Neural progenitor cell (in vitro differentiated cells): ENCODE measurements around the gene ORAI2.

ENCODE experiments used
- EZH2 ChIP-seq: fragments of 200-600 bp; sonication (generic); IDR thresholded peaks from 2 replicates; pipeline ENCODE4 v1.6.1; 2017; ENCODE audit warnings: antibody characterized with exemption, mild to moderate bottlenecking, moderate library complexity
- EZH2phosphoT487 ChIP-seq: fragments of 200-600 bp; sonication (generic); IDR thresholded peaks from 2 replicates; pipeline ENCODE4 v1.6.1; 2017; ENCODE audit warnings: antibody characterized with exemption
- TF ChIP-seq, protein P1 (sequence below): fragments of 200-600 bp; sonication (generic); IDR thresholded peaks from 2 replicates; pipeline ENCODE4 v1.5.1; 2017; ENCODE audit warnings: antibody characterized with exemption, mild to moderate bottlenecking

DNA sequence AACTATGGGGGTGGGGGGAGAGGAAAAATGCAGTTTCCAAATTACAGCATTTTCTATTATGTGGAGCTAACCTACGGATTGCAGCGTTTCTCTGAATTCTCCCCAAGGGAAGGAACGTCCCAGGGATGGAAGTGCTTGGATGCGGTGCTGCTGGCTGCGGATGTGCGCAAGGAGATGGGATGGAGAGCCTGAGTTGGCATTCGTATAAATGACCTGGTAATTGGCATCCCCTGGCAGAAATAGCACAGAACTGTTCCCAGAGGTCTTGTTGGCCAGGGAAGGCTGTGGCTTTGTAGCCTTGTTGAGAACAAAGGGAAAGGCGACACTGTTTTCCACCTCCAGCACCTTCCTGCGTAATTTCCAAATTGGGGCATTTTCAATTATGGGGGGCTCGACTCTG lies 2.7 kb downstream of the ORAI2 start:
- TF ChIP-seq, protein P1, sequence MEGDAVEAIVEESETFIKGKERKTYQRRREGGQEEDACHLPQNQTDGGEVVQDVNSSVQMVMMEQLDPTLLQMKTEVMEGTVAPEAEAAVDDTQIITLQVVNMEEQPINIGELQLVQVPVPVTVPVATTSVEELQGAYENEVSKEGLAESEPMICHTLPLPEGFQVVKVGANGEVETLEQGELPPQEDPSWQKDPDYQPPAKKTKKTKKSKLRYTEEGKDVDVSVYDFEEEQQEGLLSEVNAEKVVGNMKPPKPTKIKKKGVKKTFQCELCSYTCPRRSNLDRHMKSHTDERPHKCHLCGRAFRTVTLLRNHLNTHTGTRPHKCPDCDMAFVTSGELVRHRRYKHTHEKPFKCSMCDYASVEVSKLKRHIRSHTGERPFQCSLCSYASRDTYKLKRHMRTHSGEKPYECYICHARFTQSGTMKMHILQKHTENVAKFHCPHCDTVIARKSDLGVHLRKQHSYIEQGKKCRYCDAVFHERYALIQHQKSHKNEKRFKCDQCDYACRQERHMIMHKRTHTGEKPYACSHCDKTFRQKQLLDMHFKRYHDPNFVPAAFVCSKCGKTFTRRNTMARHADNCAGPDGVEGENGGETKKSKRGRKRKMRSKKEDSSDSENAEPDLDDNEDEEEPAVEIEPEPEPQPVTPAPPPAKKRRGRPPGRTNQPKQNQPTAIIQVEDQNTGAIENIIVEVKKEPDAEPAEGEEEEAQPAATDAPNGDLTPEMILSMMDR = no peak
- TF ChIP-seq EZH2 (no peak), EZH2phosphoT487 (no peak)
